DND-41 (cell line): ENCODE results near the gene CHN1.

Experiments used
- ATAC-seq: fragments of 200-7000 bp; cut with Tn5 transposase; 3 replicates; pipeline ENCODE4 v1.9.1; 2021; ENCODE audit warnings: low read depth; ENCODE audit not compliant: insufficient read depth
- DNase-seq: peaks from one replicate; pipeline ENCODE4 v3.0.0-alpha.2; 2020
- H2AFZ ChIP-seq: 2 replicates; pipeline ENCODE4 v1.6.0; 2012; ENCODE audit warnings: low read depth, low read length
- H3K27ac ChIP-seq: 2 replicates; pipeline ENCODE4 v1.5.1; 2012; ENCODE audit warnings: low read length, inconsistent platforms
- H3K27me3 ChIP-seq: fragments of 200-600 bp; sonication (generic); 2 replicates; pipeline ENCODE4 v1.6.0; 2012; ENCODE audit warnings: low read length, mild to moderate bottlenecking, inconsistent platforms; ENCODE audit not compliant: insufficient read depth, poor library complexity
- H3K36me3 ChIP-seq: 2 replicates; pipeline ENCODE4 v1.5.1; 2012; ENCODE audit warnings: low read length, inconsistent platforms; ENCODE audit not compliant: insufficient read depth
- H3K4me1 ChIP-seq: 2 replicates; pipeline ENCODE4 v1.5.1; 2012; ENCODE audit warnings: mild to moderate bottlenecking, low read length; ENCODE audit not compliant: insufficient read depth
- H3K4me2 ChIP-seq: 2 replicates; pipeline ENCODE4 v1.6.0; 2012; ENCODE audit warnings: mild to moderate bottlenecking, moderate library complexity, low read length, inconsistent platforms; ENCODE audit not compliant: insufficient read depth
- H3K4me3 ChIP-seq, 2 experiments: fragments of 200-600 bp in 1 of 2; shearing (Covaris generic) in 1 of 2; 2 replicates each; pipeline ENCODE4 v1.5.1; 2012 to 2016; ENCODE audit warnings: inconsistent platforms in 2 of 2, low read length in 2 of 2, mild to moderate bottlenecking in 2 of 2, low read depth in 1 of 2, moderate library complexity in 1 of 2
- H3K79me2 ChIP-seq: 2 replicates; pipeline ENCODE4 v1.6.0; 2012; ENCODE audit warnings: low read length, inconsistent platforms; ENCODE audit not compliant: insufficient read depth
- H3K9ac ChIP-seq: 2 replicates; pipeline ENCODE4 v1.6.0; 2012; ENCODE audit warnings: low read depth, mild to moderate bottlenecking, inconsistent platforms, low read length, moderate library complexity
- H3K9me3 ChIP-seq: 2 replicates; pipeline ENCODE4 v1.5.1; 2012; ENCODE audit warnings: low read length, moderate library complexity, mild to moderate bottlenecking, inconsistent platforms; ENCODE audit not compliant: insufficient read depth, severe bottlenecking
- H4K20me1 ChIP-seq: 2 replicates; pipeline ENCODE4 v1.6.0; 2012; ENCODE audit warnings: low read length; ENCODE audit not compliant: insufficient read depth
- CTCF ChIP-seq: IDR thresholded peaks from 2 replicates; pipeline ENCODE4 v1.5.1; 2012; ENCODE audit warnings: borderline replicate concordance, low read length, moderate library complexity, mild to moderate bottlenecking; ENCODE audit not compliant: poor library complexity, severe bottlenecking; ENCODE audit errors: extremely low read depth
- EZH2 ChIP-seq: IDR thresholded peaks from 3 replicates; pipeline ENCODE4 v1.6.1; 2012; ENCODE audit warnings: borderline replicate concordance, low read depth, mild to moderate bottlenecking, moderate library complexity, low read length, inconsistent platforms; ENCODE audit not compliant: severe bottlenecking

Gene CHN1

GRCh38 chr2:174835797-174836255, 169.4 kb downstream of the CHN1 start:
- no peak overlapping the region for H3K27ac ChIP-seq
- H3K4me3 ChIP-seq = no peak overlapping the region
- H3K27me3 ChIP-seq = no peaks in the 10 kb centered on the region
- H3K79me2 ChIP-seq = no peaks in the 10 kb centered on the region
- H3K4me2 ChIP-seq = no peak overlapping the region
- TF ChIP-seq CTCF = no peak
- no peak for TF ChIP-seq EZH2
- ATAC-seq = no peak
- no peak overlapping the region for H3K9ac ChIP-seq
- H2AFZ ChIP-seq = no peak overlapping the region
- no peaks in the 10 kb centered on the region for H3K36me3 ChIP-seq
- no peaks in the 10 kb centered on the region for H4K20me1 ChIP-seq
- no peak for DNase-seq
- H3K4me1 ChIP-seq = no peaks in the 10 kb centered on the region
- H3K9me3 ChIP-seq = no peaks in the 10 kb centered on the region

GRCh38 chr2:174833737-174834136, 171.4 kb downstream of the CHN1 start:
- H3K27ac ChIP-seq = no peak overlapping the region
- DNase-seq = no peak
- no peaks in the 10 kb centered on the region for H3K79me2 ChIP-seq

GRCh38 chr2:174830561-174830960, 174.6 kb downstream of the CHN1 start:
- DNase-seq = no peak
- H3K4me3 ChIP-seq = no peak overlapping the region
- H3K79me2 ChIP-seq = no peaks in the 10 kb centered on the region
- H3K27me3 ChIP-seq = no peaks in the 10 kb centered on the region
- H4K20me1 ChIP-seq = no peaks in the 10 kb centered on the region
- H3K36me3 ChIP-seq = no peaks in the 10 kb centered on the region
- no peaks in the 10 kb centered on the region for H3K9me3 ChIP-seq
- no peak overlapping the region for H3K27ac ChIP-seq
- ATAC-seq = no peak
- H3K9ac ChIP-seq = no peak overlapping the region
- no peak overlapping the region for H3K4me2 ChIP-seq
- no peak for TF ChIP-seq CTCF
- TF ChIP-seq EZH2 = no peak
- no peaks in the 10 kb centered on the region for H3K4me1 ChIP-seq
- H2AFZ ChIP-seq = no peak overlapping the region

More at GRCh38 chr2:174833737-174834136, 171.4 kb downstream of the CHN1 start:
- H3K4me3 ChIP-seq = no peak overlapping the region
- ATAC-seq = no peak
- no peaks in the 10 kb centered on the region for H3K36me3 ChIP-seq
- H2AFZ ChIP-seq = no peak overlapping the region
- no peaks in the 10 kb centered on the region for H3K4me1 ChIP-seq
- H4K20me1 ChIP-seq = no peaks in the 10 kb centered on the region
- H3K27me3 ChIP-seq = no peaks in the 10 kb centered on the region
- H3K4me2 ChIP-seq = no peak overlapping the region
- no peaks in the 10 kb centered on the region for H3K9me3 ChIP-seq
- no peak overlapping the region for H3K9ac ChIP-seq
- no peak for TF ChIP-seq CTCF
- TF ChIP-seq EZH2 = no peak

- Histone ChIP-seq H4K20me1 (no peaks in the 10 kb centered on the region), H3K4me2 (no peak overlapping the region), H2AFZ (no peak overlapping the region), H3K4me1 (no peaks in the 10 kb centered on the region), H3K9ac (no peak overlapping the region), H3K4me3 (no peak overlapping the region), H3K36me3 (no peaks in the 10 kb centered on the region), H3K9me3 (no peaks in the 10 kb centered on the region), H3K79me2 (no peaks in the 10 kb centered on the region), H3K27me3 (no peaks in the 10 kb centered on the region), H3K27ac (no peak overlapping the region)
- DNase-seq (no peak), ATAC-seq (no peak)
- TF ChIP-seq EZH2 (no peak), CTCF (no peak)
These were observed 175.6 kb downstream of the CHN1 start for GRCh38 chr2:174829550-174829949.
